ENCODE data around the gene ATP1A4. TPM values are rescaled to one million over a fixed set of nuclear protein-coding genes. Genes with fewer than 3 reads are reported as not detected.

ATP1A4 gene
- total RNA-seq, 2 experiments from 2014 or later: not detected

- no peaks in the 10 kb centered on the region for H3K79me2 ChIP-seq (ENCODE audit: insufficient read depth, low read depth, low read length)
- POLR2A ChIA-PET: interaction anchor here (0.6 to 0.7 kb wide), 3 partner anchors 48 to 569 kb away, joined by 3 to 4 read pairs (median 3); partner anchors contain the start of gene ATP1A4
- no peak overlapping the region; the same call in 1 of the 2 replicates for H2AFZ ChIP-seq (ENCODE audit: low read length)
- no peaks in the 10 kb centered on the region for H4K20me1 ChIP-seq (ENCODE audit: insufficient read depth, low read length)
- no peak overlapping the region for H3K4me3 ChIP-seq (ENCODE audit: low read depth, low read length, poor library complexity, severe bottlenecking)
- DNase-seq (ENCODE audit: low spot score): no peak
- H3K9me3 ChIP-seq (ENCODE audit: low read length): no peaks in the 10 kb centered on the region
- no peaks in the 10 kb centered on the region for H3K36me3 ChIP-seq (ENCODE audit: insufficient read depth, low read length)
- peaks cover 26% of the 10 kb centered on the region for H3K4me1 ChIP-seq (ENCODE audit: insufficient read depth, low read length, poor library complexity, severe bottlenecking)
- intact Hi-C loops (cut with micrococcal nuclease; ENCODE audit: unreplicated experiment): no loop called here
- no peak overlapping the region for H3K27ac ChIP-seq (ENCODE audit: low read depth, low read length, poor library complexity, severe bottlenecking)
- TF ChIP-seq EZH2phosphoT487 (IDR thresholded peaks at IDR 0.05; ENCODE audit: borderline replicate concordance, low read depth, low read length) (no peak), CTCF (conservative IDR thresholded peaks at IDR 0.05; ENCODE audit: low read length) (no peak)
- no peak overlapping the region for H3K4me2 ChIP-seq (ENCODE audit: low read length)
- CTCF ChIA-PET (ENCODE audit: unreplicated experiment): interaction anchor here (1.0 to 2.2 kb wide), 2 partner anchors 148 to 187 kb away, joined by 4 to 8 read pairs; no protein-coding TSS in a partner anchor
- H3K9me2 ChIP-seq (ENCODE audit: insufficient read depth, low read length): no peaks in the 10 kb centered on the region
- no TSS peak for BruUV-seq (replicated peaks)
Measured at GRCh38 chr1:160103658-160104408, 47.6 kb upstream of the ATP1A4 start.

GRCh38 chr1:160104486-160104885, 46.9 kb upstream of the ATP1A4 start:
- ChIA-PET CTCF (ENCODE audit: unreplicated experiment) (interaction anchor here (2.2 kb wide), 1 partner anchor 187 kb away, joined by 8 read pairs; no protein-coding TSS in a partner anchor), POLR2A (interaction anchor here (0.6 kb wide), 2 partner anchors 47 to 568 kb away, joined by 3 to 4 read pairs; partner anchors contain the start of gene ATP1A4)
- Histone ChIP-seq H3K4me1 (ENCODE audit: insufficient read depth, low read length, poor library complexity, severe bottlenecking) (peaks cover 24% of the 10 kb centered on the region), H3K79me2 (ENCODE audit: insufficient read depth, low read depth, low read length) (no peaks in the 10 kb centered on the region), H3K4me3 (ENCODE audit: low read depth, low read length, poor library complexity, severe bottlenecking) (no peak overlapping the region), H3K4me2 (ENCODE audit: low read length) (no peak overlapping the region), H4K20me1 (ENCODE audit: insufficient read depth, low read length) (no peaks in the 10 kb centered on the region), H3K36me3 (ENCODE audit: insufficient read depth, low read length) (no peaks in the 10 kb centered on the region), H3K9me2 (ENCODE audit: insufficient read depth, low read length) (no peaks in the 10 kb centered on the region), H2AFZ (ENCODE audit: low read length) (no peak overlapping the region; the same call in 1 of the 2 replicates), H3K9me3 (ENCODE audit: low read length) (no peaks in the 10 kb centered on the region), H3K27ac (ENCODE audit: low read depth, low read length, poor library complexity, severe bottlenecking) (no peak overlapping the region)
- no peak for TF ChIP-seq EZH2phosphoT487 (IDR thresholded peaks at IDR 0.05; ENCODE audit: borderline replicate concordance, low read depth, low read length)
- no peak for TF ChIP-seq CTCF (conservative IDR thresholded peaks at IDR 0.05; ENCODE audit: low read length)
- intact Hi-C loops (cut with micrococcal nuclease; ENCODE audit: unreplicated experiment): no loop called here
- DNase-seq (ENCODE audit: low spot score): no peak
- BruUV-seq (replicated peaks): no TSS peak

GRCh38 chr1:160105155-160105554, 46.2 kb upstream of the ATP1A4 start:
- ChIA-PET CTCF (ENCODE audit: unreplicated experiment) (interaction anchor here (0.9 to 2.2 kb wide), 2 partner anchors 156 to 186 kb away, joined by 4 to 8 read pairs; no protein-coding TSS in a partner anchor), POLR2A (interaction anchor here (0.7 to 0.8 kb wide), 2 partner anchors 39 to 93 kb away, joined by 3 to 5 read pairs; no protein-coding TSS in a partner anchor)
- no peak overlapping the region for H3K4me3 ChIP-seq (ENCODE audit: low read depth, low read length, poor library complexity, severe bottlenecking)
- H3K36me3 ChIP-seq (ENCODE audit: insufficient read depth, low read length): no peaks in the 10 kb centered on the region
- H4K20me1 ChIP-seq (ENCODE audit: insufficient read depth, low read length): no peaks in the 10 kb centered on the region
- no peaks in the 10 kb centered on the region for H3K79me2 ChIP-seq (ENCODE audit: insufficient read depth, low read depth, low read length)
- no peak for DNase-seq (ENCODE audit: low spot score)
- intact Hi-C loops (cut with micrococcal nuclease; ENCODE audit: unreplicated experiment): no loop called here
- no peak overlapping the region for H3K27ac ChIP-seq (ENCODE audit: low read depth, low read length, poor library complexity, severe bottlenecking)
- TF ChIP-seq EZH2phosphoT487 (IDR thresholded peaks at IDR 0.05; ENCODE audit: borderline replicate concordance, low read depth, low read length) (no peak), CTCF (conservative IDR thresholded peaks at IDR 0.05; ENCODE audit: low read length) (no peak)
- H3K9me2 ChIP-seq (ENCODE audit: insufficient read depth, low read length): no peaks in the 10 kb centered on the region
- no peak overlapping the region for H2AFZ ChIP-seq (ENCODE audit: low read length)
- H3K4me2 ChIP-seq (ENCODE audit: low read length): no peak overlapping the region
- BruUV-seq (replicated peaks): no TSS peak
- peaks cover 17% of the 10 kb centered on the region for H3K4me1 ChIP-seq (ENCODE audit: insufficient read depth, low read length, poor library complexity, severe bottlenecking)
- no peaks in the 10 kb centered on the region for H3K9me3 ChIP-seq (ENCODE audit: low read length)

All from OCI-LY7 (cell line).